GM18519 (cell line): Measurements from ENCODE around the gene CKM.
"Not testable (repeated sequence)": the region's sequence is repeated elsewhere in the genome, so short reads cannot be mapped to it uniquely, and the experiment has no call there.

Experiments used
- ATAC-seq: cut with Tn5 transposase; IDR thresholded peaks from one replicate; pipeline ENCODE4 v1.9.1; 2021; ENCODE audit warnings: mild to moderate bottlenecking, moderate library complexity; ENCODE audit not compliant: unreplicated experiment, low FRiP score

Gene CKM

DNA sequence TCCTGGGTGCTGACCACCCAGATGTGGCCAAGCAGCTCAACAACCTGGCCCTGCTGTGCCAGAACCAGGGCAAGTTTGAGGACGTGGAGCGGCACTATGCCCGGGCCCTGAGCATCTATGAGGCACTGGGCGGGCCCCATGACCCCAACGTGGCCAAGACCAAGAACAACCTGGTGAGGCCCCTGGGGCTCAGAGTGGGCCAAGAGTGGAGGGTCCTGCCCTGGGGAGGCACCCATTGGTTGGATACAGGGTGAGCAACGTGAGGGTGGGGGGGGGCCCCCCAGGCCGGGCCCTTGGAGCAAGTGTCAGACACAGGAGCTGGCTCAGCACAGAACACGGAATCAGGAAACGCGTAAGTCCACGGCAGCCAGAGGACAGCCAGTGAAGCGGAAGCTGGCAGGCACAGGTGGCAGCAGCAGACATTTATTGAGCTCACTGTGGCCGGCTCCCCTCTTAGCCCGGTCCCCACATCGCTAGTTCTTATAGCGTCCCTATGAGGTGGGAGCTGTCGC lies 26.8 kb upstream of the CKM start:
- ATAC-seq = no peak

DNA sequence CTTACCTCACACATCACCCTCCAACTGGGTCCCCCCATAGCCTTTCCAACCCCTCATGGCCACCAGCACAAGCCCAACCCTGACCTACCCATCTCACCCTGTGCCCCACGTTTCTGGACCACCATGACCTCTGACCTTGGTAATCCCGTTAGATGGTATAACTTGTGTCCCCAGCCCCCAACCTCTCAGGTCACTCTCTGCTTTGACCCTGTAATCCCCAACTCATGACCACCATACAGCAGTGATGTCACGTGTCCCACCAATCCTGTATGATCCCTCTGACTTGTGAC lies 26.4 kb upstream of the CKM start:
- ATAC-seq = no peak

DNA sequence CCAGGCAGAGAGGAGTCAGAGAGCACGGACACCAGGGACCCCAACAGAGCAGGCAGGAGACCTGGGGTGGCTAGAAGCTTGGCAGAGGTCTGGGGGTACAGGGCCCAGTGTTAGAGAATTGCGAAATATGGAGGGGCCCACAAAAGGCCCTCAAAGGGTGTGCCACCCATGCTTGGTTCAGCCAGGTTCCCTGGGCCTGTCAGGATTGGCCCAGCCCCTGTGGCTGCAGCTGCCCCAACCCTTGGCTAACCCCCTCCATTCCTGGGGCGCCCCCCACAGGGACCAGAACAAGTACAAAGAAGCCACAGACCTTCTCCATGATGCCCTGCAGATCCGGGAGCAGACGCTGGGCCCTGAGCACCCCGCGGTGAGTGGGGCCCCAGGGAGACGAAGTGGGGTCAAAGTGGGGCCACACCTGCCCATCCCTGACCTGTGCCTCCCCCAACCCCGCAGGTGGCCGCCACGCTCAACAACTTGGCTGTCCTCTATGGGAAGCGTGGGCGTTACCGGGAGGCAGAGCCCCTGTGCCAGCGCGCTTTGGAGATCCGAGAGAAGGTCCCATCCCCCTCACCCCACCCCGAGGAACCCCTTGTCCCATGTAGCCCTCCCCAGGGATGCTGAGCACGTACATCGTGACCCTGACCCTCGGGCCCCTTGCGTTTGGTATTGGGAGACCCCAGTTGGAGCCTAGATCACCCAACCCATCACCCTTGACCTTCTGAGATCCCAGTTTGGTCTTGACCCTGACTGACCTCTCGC lies 25.9 kb upstream of the CKM start:
- ATAC-seq = no peak

DNA sequence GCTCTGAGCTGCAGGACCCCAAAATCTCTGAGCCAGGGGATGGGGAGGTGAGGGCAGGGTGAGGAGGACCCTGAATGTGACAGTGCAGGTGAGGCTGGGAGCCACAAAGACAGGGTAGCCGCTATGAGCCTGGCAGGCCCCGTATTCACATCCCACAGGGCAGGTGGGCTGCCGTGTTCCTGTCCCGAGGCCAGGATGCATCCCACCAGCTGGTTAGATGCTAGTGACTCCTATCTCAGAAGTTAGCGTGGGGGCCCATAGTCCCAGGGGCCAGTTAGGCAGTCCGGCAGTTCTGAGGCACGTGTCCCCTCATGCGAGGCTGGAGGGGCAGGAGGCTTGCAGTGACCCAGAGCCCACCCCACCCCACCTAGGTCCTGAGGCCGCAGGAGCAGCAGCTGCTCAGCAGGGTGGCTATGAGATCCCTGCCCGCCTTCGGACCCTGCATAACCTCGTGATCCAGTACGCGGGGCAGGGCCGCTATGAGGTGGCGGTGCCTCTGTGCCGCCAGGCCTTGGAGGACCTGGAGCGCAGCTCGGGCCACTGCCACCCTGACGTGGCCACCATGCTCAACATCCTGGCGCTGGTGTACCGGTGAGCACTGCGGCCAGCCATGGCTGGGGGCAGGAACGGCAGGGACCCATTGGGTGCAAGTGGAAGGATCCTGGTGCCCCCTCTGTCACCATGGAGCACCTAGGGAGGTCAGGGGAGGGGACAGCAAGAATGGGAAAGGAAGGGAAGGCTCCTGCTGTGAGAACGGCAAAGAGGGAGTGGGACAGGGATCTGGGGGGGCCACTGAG lies 25.1 kb upstream of the CKM start:
- ATAC-seq = no peak

DNA sequence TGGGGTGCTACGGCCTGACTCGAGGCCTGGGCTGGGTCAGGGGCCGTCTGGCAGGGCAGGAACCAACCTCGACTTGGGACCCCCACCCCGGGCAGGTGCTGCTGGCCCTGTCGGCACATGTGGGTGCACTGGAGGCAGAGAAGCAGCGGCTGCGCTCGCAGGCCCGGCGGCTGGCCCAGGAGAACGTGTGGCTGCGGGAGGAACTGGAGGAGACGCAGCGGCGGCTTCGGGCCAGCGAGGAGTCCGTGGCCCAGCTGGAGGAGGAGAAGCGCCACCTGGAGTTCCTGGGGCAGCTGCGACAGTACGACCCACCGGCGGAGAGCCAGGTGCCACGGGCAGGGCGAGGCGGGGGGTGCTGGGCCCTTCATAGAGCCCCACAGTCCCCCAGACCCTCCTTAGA lies 23.8 kb upstream of the CKM start:
- no peak for ATAC-seq

DNA sequence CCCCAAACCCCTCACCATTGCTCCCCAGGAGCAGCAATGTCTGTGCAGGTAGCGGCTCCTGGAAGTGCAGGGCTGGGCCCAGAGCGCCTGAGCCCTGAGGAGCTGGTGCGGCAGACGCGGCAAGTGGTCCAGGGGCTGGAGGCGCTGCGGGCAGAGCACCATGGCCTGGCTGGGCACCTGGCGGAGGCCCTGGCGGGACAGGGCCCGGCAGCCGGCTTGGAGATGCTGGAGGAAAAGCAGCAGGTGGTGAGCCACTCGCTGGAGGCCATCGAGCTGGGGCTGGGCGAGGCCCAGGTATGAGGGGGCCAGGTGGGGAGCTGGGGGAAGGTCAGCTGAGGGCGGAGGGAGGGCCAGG lies 22.8 kb upstream of the CKM start:
- ATAC-seq = no peak

DNA sequence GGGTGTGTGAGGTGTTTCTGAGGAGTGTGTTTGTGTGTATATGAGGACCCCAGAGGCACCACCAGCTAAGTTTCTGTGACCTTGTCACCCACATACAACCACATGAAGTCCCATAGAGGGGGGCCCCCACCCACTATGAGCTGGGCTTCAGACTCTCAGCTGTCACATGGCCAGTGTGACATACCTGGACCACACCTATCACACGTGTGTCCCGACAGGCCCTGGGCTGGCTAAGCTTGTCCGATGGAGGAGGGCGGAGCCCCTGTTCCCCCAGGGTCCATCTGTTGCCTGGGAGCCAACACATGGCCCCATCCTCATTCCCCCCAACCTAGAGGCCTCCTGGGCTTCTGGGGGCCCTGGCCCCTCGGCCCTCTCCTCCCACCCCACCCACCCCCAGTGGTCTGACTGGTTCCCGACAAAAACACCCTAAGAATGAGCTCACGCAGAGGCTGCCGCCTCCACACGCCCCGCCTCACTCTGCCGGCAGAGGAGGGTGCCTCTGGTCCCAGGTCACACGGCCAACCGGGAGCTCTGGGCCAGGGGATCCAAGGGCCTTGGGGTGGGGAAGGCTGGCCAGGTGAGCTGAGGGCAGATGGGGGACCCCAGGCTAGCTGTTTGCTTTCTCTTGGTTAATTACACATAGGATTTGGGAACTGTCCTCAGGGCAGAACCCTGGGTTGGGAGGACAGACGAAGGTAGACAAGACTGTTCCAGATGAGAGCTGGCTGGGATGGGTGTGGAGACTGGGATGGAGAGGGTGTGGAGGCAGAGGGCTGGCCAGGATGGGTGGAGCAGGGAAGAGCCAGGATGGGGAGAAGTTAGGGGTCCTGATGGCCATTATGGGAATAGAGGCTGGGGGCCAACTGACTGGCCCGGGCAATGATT lies 22.2 kb upstream of the CKM start:
- ATAC-seq = no peak

DNA sequence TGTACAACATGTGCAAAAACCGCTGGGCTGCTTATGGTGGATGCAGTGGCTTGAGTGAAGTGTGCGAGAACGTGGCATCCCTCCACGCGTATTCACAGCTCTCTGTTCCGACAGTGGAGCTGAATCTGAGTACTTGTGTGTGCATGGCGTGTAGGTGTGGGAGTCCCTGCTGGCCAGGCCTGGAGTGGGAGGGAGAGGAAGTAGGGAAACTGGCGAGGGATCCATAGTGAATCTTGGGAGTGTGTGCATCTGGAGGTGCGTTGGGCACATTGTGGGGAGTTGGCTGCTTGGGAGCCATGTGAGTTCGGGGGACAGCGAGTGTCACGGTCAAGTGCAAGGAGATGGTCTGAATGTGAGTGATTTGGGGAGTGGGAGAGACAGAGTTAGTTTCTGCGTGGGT lies 20.2 kb upstream of the CKM start:
- ATAC-seq = no peak

DNA sequence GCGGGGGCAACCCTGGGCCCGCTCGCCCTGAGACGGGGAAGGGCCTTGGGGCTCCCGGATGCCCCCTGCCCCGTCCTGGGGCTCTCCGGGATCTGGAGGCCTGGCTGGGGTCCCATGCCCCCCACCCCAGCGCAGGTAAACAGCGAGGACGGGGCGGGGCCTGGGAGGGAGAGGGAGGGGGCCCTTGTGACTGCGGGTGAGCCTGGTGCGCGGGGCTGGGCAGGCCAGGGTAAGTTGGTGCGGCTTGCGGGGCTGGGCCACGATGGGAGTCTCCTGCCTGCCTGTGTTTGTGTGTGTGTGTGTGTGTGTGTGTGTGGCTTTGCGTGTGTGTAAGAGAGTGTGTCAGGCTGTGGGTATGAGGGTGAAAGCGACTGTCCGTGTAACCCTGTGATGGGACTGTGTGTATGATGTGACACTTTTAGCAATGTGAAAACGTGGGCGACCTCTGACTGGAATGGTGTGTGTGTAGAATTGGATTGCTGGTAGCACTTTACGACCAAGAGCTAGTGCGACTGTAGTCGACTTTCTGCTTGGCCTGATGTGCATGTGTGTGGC lies 18.3 kb upstream of the CKM start:
- ATAC-seq = no peak

DNA sequence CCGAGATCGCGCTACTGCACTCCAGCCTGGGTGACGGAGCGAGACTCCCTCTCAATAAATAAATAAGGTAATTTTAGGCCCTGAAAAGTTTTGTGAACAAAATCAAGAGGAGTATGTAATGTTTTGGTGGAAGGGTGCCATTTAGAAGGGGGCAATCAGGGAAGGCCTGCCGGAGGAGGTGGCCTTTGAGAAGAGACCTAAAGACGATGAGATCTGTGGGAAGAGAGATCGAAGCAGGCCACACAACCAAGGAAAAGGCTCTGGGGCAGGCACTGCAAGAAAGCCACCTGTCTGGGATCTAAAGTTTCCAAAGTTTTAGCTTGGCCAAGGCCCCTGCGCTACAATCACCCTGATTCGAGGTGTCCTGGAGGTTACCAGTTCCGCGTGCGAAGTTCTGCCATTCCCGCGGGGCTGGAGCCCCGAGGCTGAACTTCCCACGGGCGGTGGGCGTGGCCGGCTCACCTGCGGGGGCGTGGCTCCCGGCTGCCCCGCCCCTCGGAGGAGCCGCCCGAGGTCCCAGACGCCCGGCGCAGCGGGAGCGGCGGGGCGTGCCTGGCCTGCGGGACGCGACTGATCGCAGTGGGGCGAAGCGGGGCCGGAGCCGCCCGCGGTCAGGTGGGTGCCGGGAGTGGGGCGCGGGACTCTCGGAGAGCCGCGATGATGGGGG lies 17.7 kb upstream of the CKM start, which contains the start of gene KLC3:
KLC3 (plus strand) TSS at position 519 of the 667 bp plus-strand sequence. CDS start 4,792 bp downstream, outside the sequence.
- ATAC-seq = no peak

DNA sequence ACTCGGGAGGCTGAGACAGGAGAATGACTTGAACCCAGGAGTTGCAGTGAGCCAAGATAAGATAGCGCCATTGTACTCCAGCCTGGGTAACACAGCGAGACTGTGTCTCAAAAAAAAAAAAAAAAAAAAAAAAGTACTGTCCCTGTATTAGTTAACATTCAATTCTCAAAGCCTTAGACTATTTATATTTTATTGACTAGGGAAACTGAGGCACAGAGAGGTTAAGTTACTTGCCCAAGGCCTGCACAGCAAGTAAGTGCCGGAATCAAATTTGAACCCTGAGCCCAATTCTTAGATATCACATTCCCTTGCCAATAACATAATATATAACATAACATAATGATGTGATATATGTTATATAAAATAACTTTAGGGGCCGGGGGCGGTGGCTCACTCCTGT lies 17.0 kb upstream of the CKM start:
- no peak for ATAC-seq

DNA sequence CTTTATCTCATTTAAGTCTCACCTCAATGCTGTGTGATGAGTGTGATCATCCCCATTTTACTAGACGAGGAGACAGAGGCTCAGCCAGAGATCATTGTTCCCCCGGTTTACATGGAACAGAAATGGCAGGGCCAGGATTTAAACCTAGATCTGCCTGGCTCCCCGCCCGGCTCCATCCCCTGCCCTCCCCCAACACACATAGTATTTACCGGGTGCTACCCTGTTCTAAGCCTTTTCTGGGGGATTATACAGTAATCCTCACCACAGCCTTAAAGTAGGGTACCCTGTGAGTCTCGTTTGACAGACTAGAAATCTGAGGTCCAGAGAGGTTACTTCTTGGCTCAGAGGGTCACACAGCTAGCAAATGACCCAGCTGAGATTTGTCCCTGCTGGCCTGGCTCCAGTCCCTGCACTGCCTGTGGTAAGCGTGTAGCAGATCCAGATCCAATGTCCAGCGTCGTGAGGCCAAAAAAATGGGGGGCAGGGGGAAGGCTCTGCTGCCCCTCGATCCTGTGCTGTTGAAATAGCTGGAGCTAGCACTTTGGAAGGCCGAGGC lies 14.1 kb upstream of the CKM start:
- ATAC-seq = no peak

DNA sequence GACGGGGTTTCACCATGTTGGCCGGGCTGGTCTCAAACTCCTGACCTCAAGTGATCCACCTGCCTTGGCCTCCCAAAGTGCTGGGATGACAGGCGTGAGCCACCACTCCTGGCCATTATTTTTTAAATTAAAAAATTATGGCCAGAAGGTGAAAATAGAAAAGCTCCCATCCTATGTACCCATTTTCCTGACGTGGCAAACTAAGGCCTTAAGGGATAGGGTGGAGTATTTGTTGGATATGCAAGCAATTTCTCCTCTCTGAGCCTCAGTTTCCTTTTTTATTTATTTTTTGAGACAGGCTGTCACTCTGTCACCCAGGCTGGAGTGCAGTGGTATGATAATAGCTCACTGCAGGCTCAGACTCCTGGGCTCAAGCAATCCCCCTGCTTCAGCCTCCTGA lies 12.2 kb upstream of the CKM start:
- ATAC-seq = not testable (repeated sequence)

DNA sequence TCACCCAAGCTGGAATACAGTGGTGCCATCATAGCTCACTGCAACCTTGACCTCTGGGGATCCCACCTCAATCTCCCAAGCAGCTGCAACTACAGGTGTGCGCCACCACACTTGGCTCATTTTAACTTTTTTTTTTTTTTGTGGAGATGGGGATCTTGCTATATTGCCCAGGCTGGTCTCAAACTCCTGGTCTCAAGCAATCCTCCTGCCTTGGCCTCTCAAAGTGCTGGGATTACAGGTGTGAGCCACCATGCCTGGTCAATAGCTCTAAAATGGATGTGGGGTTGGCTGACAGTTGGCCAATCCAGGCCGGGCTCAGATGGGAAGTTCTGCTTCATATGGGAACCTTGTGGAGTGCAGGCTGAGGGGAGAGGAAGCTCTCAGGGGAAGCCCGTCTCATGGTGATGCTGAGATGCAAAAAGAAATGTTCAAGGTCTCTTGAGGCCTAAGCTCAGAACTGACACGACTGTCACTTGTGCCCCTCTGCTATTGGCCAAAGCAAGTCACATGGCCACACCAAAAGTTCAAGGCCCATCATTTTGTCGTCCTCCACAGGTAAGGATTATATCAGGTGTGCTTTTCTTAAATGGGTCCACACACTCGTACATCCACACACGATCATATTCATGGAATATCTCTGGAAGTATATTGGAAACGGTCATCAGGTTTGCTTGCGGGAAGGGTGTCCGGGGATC lies 11.1 kb upstream of the CKM start:
- no peak for ATAC-seq

DNA sequence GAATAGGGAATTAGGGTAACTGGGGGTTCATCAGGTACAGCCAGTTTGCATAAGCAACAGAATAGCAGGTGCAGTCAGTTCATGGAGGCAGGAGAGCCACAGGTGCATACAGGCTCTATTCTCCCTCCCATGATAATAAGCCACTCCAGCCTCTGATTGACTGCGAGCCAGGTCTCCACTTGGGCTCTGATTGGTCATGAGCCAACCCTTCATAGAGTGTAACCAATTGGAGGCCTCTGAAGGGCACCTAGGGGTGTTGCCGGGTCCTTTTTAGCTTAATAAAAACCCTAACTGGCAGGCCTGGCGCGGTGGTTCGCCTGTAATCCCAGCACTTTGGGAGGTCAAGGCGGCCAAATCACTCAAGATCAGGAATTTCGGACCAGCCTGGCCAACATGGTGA lies 8.7 kb upstream of the CKM start:
- ATAC-seq = no peak

DNA sequence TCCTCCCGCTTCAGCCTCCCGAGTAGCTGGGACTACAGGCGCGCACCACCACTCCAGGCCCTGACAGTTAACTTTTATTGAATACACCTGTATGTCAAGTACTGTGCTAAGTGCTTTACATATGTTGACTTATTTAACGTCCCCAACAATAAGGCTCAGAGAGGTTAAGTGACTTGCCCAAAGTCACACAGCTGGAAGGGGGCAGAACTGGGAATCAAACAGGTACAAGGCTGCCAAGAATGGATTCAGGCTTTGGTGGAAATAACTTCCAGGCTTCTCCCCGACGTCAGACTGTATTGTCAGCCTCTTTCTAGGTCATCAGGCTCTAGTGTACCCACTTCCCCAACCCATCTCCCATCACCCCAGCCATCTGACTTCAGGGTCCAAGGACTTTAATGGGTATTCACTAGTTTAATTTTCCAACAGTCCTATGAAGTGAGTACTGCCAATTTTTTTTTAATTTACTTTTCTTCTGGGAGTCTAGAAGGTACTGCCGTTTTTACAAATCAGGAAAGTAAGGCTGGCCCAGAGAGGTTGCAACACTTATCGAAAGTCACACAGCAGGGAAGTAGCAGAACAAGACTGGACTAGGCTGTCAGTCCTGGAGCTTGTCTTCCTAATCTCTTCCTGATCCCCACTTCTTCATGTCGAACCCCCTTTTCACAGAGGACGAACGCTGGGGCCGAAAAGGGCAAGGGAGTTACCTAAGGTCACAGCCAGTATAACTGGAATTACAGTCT lies 4.9 kb upstream of the CKM start:
- no peak for ATAC-seq

DNA sequence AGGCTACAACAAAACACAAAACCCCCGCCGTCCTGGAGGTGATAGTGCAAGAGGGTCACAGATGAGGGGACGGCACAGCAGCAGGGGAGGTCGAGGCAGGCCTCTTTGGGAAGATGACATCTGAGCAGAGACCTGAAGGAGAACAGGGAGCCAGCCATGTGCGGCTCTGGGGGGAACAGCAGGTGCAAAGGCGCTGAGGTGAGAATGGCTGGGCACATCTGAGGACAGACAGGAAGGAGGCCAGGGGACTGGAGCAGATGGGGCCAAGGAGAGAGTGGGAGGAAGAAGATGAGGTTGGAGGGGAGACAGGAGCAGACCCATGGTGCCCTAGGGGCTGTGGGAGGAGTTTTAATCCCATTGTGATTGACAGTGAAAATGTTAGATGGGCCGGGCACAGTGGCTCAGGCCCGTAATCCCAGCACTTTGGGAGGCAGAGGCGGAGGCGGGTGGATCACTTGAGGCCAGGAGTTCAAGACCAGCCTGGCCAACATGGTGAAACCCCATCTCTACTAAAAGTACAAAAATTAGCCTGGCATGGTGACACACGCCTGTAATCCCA lies 1.8 kb upstream of the CKM start:
- no peak for ATAC-seq

DNA sequence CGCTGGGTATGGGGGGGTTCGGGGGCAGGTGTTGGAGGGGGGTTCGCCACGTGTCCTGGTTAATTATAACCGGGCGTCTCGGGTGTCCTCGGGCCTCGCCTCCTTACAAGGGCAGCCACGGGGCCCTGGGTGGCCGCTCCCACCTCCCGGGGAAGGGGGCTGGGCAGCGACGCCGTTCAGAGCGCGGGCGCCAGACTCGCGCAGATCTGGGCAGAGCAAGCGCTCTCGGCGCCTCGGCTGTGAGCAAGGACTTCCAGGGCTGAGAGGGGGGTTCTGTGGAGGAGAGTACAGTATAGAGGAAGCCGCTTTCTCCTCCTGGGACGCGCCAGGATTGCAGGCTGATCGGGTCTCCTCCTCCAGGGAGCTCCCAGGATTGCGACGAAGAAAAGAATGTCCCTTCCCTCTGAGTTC lies 1.0 kb upstream of the CKM start:
- ATAC-seq = no peak
